ENCODE results near the gene TTC7B. TPM values are rescaled to one million over a fixed set of nuclear protein-coding genes. Genes with fewer than 3 reads are reported as not detected.

The TTC7B gene
- polyA plus RNA-seq, 3 donors: 36.7 to 47.2 (median 42.3) TPM

GRCh38 chr14:90561920-90562319 is 254.3 kb downstream of the TTC7B start:
- no peak for DNase-seq

GRCh38 chr14:90560991-90561390 is 255.2 kb downstream of the TTC7B start:
- DNase-seq: no peak

- DNase-seq: no peak
These were observed 255.7 kb downstream of the TTC7B start for GRCh38 chr14:90560558-90560957.

GRCh38 chr14:90559811-90560492 is 256.3 kb downstream of the TTC7B start:
- no peak for DNase-seq

GRCh38 chr14:90558983-90559590 is 257.1 kb downstream of the TTC7B start:
- no peak for DNase-seq

- DNase-seq: no peak
These were observed 257.9 kb downstream of the TTC7B start for GRCh38 chr14:90558041-90558982.

- DNase-seq: no peak
These were observed 258.7 kb downstream of the TTC7B start for GRCh38 chr14:90557516-90557915.

GRCh38 chr14:90556666-90557450 is 259.4 kb downstream of the TTC7B start:
- no peak for DNase-seq

GRCh38 chr14:90556012-90556477 is 260.2 kb downstream of the TTC7B start:
- peak; percentile 81 for DNase-seq

- DNase-seq: no peak
These were observed 260.9 kb downstream of the TTC7B start for GRCh38 chr14:90555126-90556011.

- DNase-seq: no peak
These were observed 261.9 kb downstream of the TTC7B start for GRCh38 chr14:90554341-90554740.

GRCh38 chr14:90553921-90554336 is 262.3 kb downstream of the TTC7B start:
- no peak for DNase-seq

GRCh38 chr14:90553298-90553920 is 262.8 kb downstream of the TTC7B start:
- DNase-seq: no peak

GRCh38 chr14:90552465-90553297 is 263.5 kb downstream of the TTC7B start:
- DNase-seq: no peak

- DNase-seq: no peak
These were observed 264.3 kb downstream of the TTC7B start for GRCh38 chr14:90551733-90552464.

GRCh38 chr14:90551070-90551704 is 265.0 kb downstream of the TTC7B start:
- DNase-seq: no peak

GRCh38 chr14:90549794-90550641 is 266.2 kb downstream of the TTC7B start:
- DNase-seq: no peak
